Gastroesophageal sphincter (tissue), 3 donors: ENCODE measurements around the gene PPP2R3A.

ENCODE experiments used
- CTCF ChIP-seq, 4 experiments: fragments of 200-600 bp in 2 of 4; fragments of 450-650 bp in 2 of 4; sonication (generic) in 1 of 4; IDR thresholded peaks; one replicate each; pipeline ENCODE4 v1.5.1; 2017 to 2019; ENCODE audit warnings: antibody characterized with exemption in 4 of 4, mild to moderate bottlenecking in 2 of 4, moderate library complexity in 2 of 4
- POLR2A ChIP-seq, 2 donors: fragments of 450-650 bp; IDR thresholded peaks; one replicate each; pipeline ENCODE4 v1.6.1; 2017; ENCODE audit warnings: antibody characterized with exemption in 2 of 2, mild to moderate bottlenecking in 2 of 2, moderate library complexity in 1 of 2

- TF ChIP-seq CTCF (IDR thresholded peaks at IDR 0.05) (no peak), POLR2A (IDR thresholded peaks at IDR 0.05) (no peak)
Observed at GRCh38 chr3:136134091-136134490, 168.6 kb downstream of the PPP2R3A start.
